ENCODE measurements around the gene TPP2.

The TPP2 gene

GRCh38 chr13:102572323-102572722, 24.5 kb upstream of the TPP2 start:
- Histone ChIP-seq H3K36me3 (ENCODE audit: insufficient read depth, low read length) (no peaks in the 10 kb centered on the region), H2AFZ (ENCODE audit: low read depth, low read length) (no peak overlapping the region), H3K9me3 (ENCODE audit: low read length) (no peaks in the 10 kb centered on the region), H3K27me3 (ENCODE audit: insufficient read depth, low read length) (peaks cover 4% of the 10 kb centered on the region), H3K4me1 (ENCODE audit: insufficient read depth, low read length) (peaks cover 4% of the 10 kb centered on the region), H3K4me3 (ENCODE audit: low read length) (no peak overlapping the region)

DNA sequence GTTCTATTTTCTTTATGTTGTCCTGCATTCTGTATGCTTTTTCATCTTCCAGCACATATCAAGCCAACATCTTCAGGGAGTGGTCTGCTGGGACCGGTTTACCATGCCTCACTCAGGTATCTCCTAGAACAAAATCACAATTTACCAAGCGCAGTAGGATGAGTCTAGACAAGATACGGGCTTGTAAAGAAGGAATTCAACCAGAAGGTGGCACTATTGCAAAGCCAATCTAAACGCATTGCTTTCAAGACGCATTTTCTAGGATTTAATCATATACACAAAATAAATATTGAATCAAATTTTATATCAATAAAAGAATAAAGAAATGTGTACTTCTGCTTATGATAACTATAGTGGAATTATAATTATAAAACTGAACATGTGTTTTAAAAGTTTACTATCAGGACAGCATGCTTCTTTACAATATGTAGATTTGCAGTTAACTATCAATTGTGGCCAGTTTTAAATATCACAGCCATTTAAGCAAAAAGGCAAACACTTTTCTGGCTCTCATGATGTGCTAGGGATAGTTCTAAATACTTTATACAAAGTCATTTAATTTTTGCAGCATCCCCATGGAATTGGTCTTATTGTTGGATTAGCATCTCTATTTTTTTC, 16.1 kb upstream of the TPP2 start:
- H3K4me1 ChIP-seq (ENCODE audit: insufficient read depth, low read length) = peaks cover 5% of the 10 kb centered on the region
- no peaks in the 10 kb centered on the region for H3K36me3 ChIP-seq (ENCODE audit: insufficient read depth, low read length)
- no peak overlapping the region for H3K4me3 ChIP-seq (ENCODE audit: low read length)
- H3K9me3 ChIP-seq (ENCODE audit: low read length) = no peaks in the 10 kb centered on the region
- no peaks in the 10 kb centered on the region for H3K27me3 ChIP-seq (ENCODE audit: insufficient read depth, low read length)
- peak overlapping the region; percentile 88 for H2AFZ ChIP-seq (ENCODE audit: low read depth, low read length)

- no peaks in the 10 kb centered on the region for H3K36me3 ChIP-seq (ENCODE audit: insufficient read depth, low read length)
- H2AFZ ChIP-seq (ENCODE audit: low read depth, low read length) = no peak overlapping the region
- H3K4me3 ChIP-seq (ENCODE audit: low read length) = no peak overlapping the region
- H3K27me3 ChIP-seq (ENCODE audit: insufficient read depth, low read length) = no peaks in the 10 kb centered on the region
- peaks cover 5% of the 10 kb centered on the region for H3K4me1 ChIP-seq (ENCODE audit: insufficient read depth, low read length)
- no peaks in the 10 kb centered on the region for H3K9me3 ChIP-seq (ENCODE audit: low read length)
These were observed 14.5 kb upstream of the TPP2 start for GRCh38 chr13:102582256-102582655.

- H3K4me1 ChIP-seq (ENCODE audit: insufficient read depth, low read length) = peaks cover 5% of the 10 kb centered on the region
- H3K4me3 ChIP-seq (ENCODE audit: low read length) = no peak overlapping the region
- H2AFZ ChIP-seq (ENCODE audit: low read depth, low read length) = peak overlapping the region; percentile 13
- H3K27me3 ChIP-seq (ENCODE audit: insufficient read depth, low read length) = no peaks in the 10 kb centered on the region
- H3K36me3 ChIP-seq (ENCODE audit: insufficient read depth, low read length) = no peaks in the 10 kb centered on the region
- H3K9me3 ChIP-seq (ENCODE audit: low read length) = no peaks in the 10 kb centered on the region
These were observed 12.4 kb upstream of the TPP2 start for GRCh38 chr13:102584434-102584833.

DNA sequence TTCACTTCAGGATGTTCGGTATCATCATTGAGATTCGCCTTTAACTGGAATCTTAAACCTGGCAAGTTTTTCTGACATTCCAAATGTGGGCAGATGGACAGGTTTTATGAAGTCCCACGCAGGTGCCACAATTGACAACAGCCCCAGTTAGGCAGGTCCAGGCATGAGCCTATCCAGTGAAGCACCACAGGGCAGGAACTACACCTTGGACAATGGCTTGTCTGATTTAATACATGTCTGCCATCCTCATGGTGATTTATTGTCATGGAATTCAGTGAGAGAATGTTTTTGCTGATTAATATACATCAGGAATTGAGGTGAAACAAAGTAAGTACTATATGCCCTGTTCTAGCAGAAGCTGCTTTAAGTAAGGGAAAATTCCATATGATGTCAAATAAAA, 10.2 kb upstream of the TPP2 start:
- Histone ChIP-seq H3K4me3 (ENCODE audit: low read length) (no peak overlapping the region), H2AFZ (ENCODE audit: low read depth, low read length) (no peak overlapping the region), H3K9me3 (ENCODE audit: low read length) (no peaks in the 10 kb centered on the region), H3K4me1 (ENCODE audit: insufficient read depth, low read length) (peaks cover 5% of the 10 kb centered on the region), H3K36me3 (ENCODE audit: insufficient read depth, low read length) (no peaks in the 10 kb centered on the region), H3K27me3 (ENCODE audit: insufficient read depth, low read length) (no peaks in the 10 kb centered on the region)

- no peak overlapping the region for H3K4me3 ChIP-seq (ENCODE audit: low read length)
- H3K9me3 ChIP-seq (ENCODE audit: low read length) = no peaks in the 10 kb centered on the region
- no peaks in the 10 kb centered on the region for H3K27me3 ChIP-seq (ENCODE audit: insufficient read depth, low read length)
- peaks cover 11% of the 10 kb centered on the region for H3K4me1 ChIP-seq (ENCODE audit: insufficient read depth, low read length)
- no peak overlapping the region for H2AFZ ChIP-seq (ENCODE audit: low read depth, low read length)
- no peaks in the 10 kb centered on the region for H3K36me3 ChIP-seq (ENCODE audit: insufficient read depth, low read length)
These were observed 8.9 kb upstream of the TPP2 start for GRCh38 chr13:102587916-102588315.

DNA sequence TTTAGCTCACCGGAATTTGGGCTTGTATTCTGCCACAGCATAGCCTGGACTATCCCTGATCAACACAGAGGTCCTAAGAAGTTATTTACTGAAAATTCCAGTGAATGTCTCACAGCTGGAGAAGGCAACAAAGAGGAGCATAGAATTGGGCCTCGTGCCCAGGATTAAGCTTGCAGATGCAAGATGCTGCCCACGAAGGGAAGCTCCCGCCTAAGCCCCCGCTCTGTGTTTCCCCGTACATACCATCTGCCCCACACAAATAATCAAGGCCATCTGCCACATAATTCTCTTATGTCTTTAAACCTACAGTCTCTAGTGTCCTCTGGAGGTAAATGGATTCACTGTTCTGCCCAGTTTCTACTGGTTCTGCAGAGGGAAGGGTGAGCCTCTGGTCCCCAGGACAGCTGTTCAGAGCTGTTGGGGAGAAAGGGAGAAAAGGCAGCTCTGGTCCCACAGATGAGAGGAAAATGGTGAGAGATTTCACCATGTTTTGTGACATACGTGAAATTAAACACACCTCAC, 7.4 kb upstream of the TPP2 start:
- Histone ChIP-seq H3K9me3 (ENCODE audit: low read length) (no peaks in the 10 kb centered on the region), H3K4me1 (ENCODE audit: insufficient read depth, low read length) (peaks cover 13% of the 10 kb centered on the region), H2AFZ (ENCODE audit: low read depth, low read length) (no peak overlapping the region), H3K4me3 (ENCODE audit: low read length) (no peak overlapping the region), H3K36me3 (ENCODE audit: insufficient read depth, low read length) (no peaks in the 10 kb centered on the region), H3K27me3 (ENCODE audit: insufficient read depth, low read length) (no peaks in the 10 kb centered on the region)

DNA sequence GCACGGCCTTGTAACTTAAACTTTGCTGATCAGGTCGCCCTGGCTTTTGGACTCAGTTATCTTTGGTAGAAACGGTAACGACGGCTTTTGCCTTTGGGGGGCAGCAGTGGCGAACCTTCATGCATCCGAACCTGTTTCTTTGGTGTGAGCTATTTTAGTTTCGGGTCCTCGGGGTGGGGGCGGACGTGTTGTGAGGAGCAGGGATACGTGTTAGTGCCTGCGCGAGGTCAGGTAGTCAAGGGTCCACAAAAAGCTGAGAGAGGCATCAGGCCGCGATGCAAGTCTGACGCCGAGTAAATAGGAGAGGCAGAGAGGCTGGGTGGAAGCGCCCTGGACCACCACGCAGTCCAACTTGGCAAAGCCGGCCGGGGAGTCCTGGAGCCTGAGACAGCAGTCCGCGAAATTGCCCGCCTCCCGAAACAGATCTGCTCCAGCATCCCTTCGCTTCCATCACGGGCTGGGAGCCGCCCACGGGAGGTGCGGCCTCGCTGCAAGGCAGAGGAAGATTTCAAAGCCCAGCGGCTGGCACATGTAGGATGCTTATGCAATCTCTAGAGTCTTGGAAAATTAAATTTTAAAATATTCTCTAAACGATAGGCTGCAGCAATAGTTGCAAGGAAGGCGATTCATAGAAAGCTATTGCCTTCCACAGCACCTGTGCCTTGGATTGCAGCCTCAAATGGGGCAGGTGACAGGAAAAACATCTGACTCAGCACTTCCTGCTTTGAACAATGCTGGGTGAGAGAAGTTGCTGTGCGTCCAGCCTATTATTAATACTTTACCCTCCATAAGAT, 4.6 kb upstream of the TPP2 start:
- Histone ChIP-seq H3K4me3 (ENCODE audit: low read length) (peak overlapping the region; percentile 74), H3K4me1 (ENCODE audit: insufficient read depth, low read length) (peaks cover 15% of the 10 kb centered on the region), H3K9me3 (ENCODE audit: low read length) (no peaks in the 10 kb centered on the region), H2AFZ (ENCODE audit: low read depth, low read length) (peak overlapping the region; percentile 81), H3K36me3 (ENCODE audit: insufficient read depth, low read length) (no peaks in the 10 kb centered on the region), H3K27me3 (ENCODE audit: insufficient read depth, low read length) (no peaks in the 10 kb centered on the region)

GRCh38 chr13:102593466-102593865, 3.3 kb upstream of the TPP2 start:
- Histone ChIP-seq H2AFZ (ENCODE audit: low read depth, low read length) (no peak overlapping the region), H3K4me3 (ENCODE audit: low read length) (no peak overlapping the region), H3K27me3 (ENCODE audit: insufficient read depth, low read length) (no peaks in the 10 kb centered on the region), H3K9me3 (ENCODE audit: low read length) (no peaks in the 10 kb centered on the region), H3K36me3 (ENCODE audit: insufficient read depth, low read length) (no peaks in the 10 kb centered on the region), H3K4me1 (ENCODE audit: insufficient read depth, low read length) (peaks cover 20% of the 10 kb centered on the region)

- Histone ChIP-seq H3K4me3 (ENCODE audit: low read length) (peak overlapping the region; percentile 85), H2AFZ (ENCODE audit: low read depth, low read length) (peak overlapping the region; percentile 40), H3K9me3 (ENCODE audit: low read length) (no peaks in the 10 kb centered on the region), H3K36me3 (ENCODE audit: insufficient read depth, low read length) (no peaks in the 10 kb centered on the region), H3K27me3 (ENCODE audit: insufficient read depth, low read length) (no peaks in the 10 kb centered on the region), H3K4me1 (ENCODE audit: insufficient read depth, low read length) (peaks cover 45% of the 10 kb centered on the region)
These were observed 509 bp downstream of the TPP2 start for GRCh38 chr13:102597029-102597961.

DNA sequence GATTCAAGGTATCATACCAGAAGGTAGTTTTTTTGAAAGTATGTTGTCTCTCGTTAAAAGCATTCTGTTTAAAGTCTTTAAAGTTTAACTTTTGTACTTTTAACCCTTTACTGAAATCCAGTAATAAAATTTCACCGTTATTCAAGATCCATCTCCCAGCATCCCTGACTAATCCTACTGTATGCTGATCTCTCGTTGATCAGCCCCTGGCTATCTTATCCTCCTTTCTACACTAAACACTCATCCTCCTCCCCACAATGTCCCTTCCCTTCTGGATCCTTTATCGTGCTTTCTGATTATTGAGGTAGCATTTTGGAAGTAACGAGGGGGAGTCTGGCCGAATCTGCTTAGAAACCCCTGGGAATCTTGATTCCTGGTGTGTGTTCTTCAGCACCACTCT, 1.3 kb downstream of the TPP2 start:
- no peak overlapping the region for H2AFZ ChIP-seq (ENCODE audit: low read depth, low read length)
- H3K4me3 ChIP-seq (ENCODE audit: low read length) = peak overlapping the region; percentile 85
- H3K4me1 ChIP-seq (ENCODE audit: insufficient read depth, low read length) = peaks cover 46% of the 10 kb centered on the region
- no peaks in the 10 kb centered on the region for H3K36me3 ChIP-seq (ENCODE audit: insufficient read depth, low read length)
- no peaks in the 10 kb centered on the region for H3K9me3 ChIP-seq (ENCODE audit: low read length)
- no peaks in the 10 kb centered on the region for H3K27me3 ChIP-seq (ENCODE audit: insufficient read depth, low read length)

GRCh38 chr13:102599426-102600012, 2.7 kb downstream of the TPP2 start:
- peaks cover 5% of the 10 kb centered on the region for H3K36me3 ChIP-seq (ENCODE audit: insufficient read depth, low read length)
- no peaks in the 10 kb centered on the region for H3K9me3 ChIP-seq (ENCODE audit: low read length)
- H3K4me3 ChIP-seq (ENCODE audit: low read length) = peak overlapping the region; percentile 85
- peaks cover 49% of the 10 kb centered on the region for H3K4me1 ChIP-seq (ENCODE audit: insufficient read depth, low read length)
- no peaks in the 10 kb centered on the region for H3K27me3 ChIP-seq (ENCODE audit: insufficient read depth, low read length)
- no peak overlapping the region for H2AFZ ChIP-seq (ENCODE audit: low read depth, low read length)

All from neuron (in vitro differentiated cells).